Hypothalamus (tissue), 51 donors: Measurements from ENCODE around the gene LRRC18.

Experiments used
- DNase-seq, 51 donors: peaks; one replicate each; lab custom pipeline; 2025; lab: John Stamatoyannopoulos, UW

The LRRC18 gene

GRCh38 chr10:48939790-48940325 lies at the start of gene LRRC18:
Gene LRRC18 (minus strand): TSS chr10:48939840. CDS start chr10:48914155, 25,685 bp downstream.
- DNase-seq = no peak

DNA sequence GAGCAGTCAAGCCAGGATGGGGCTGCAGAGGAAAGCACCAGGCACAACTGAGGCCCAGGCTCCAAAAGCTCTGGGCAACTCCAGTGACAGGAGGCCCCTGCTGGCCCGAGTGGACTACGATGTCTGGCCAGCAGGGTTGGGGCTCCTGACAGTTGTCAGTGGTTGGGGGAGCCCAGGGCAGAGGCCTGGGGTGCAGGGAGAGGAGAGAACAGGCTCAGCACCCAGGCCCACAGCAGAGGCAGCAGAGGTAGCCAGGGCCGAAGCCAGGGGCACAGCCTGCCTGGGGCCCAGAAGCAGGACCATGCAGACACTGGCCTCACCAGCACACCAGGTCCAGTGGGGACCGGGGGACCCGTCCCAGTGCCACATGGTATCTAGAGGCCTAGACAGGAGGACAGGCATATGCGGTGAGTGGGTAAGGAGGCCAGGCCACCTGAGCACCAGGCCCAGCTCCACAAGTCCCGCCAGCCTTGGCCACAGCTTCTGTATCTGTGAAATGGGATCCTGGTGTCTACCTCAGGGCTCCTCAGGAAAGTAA lies 46.0 kb upstream of the LRRC18 start:
- no peak for DNase-seq

DNA sequence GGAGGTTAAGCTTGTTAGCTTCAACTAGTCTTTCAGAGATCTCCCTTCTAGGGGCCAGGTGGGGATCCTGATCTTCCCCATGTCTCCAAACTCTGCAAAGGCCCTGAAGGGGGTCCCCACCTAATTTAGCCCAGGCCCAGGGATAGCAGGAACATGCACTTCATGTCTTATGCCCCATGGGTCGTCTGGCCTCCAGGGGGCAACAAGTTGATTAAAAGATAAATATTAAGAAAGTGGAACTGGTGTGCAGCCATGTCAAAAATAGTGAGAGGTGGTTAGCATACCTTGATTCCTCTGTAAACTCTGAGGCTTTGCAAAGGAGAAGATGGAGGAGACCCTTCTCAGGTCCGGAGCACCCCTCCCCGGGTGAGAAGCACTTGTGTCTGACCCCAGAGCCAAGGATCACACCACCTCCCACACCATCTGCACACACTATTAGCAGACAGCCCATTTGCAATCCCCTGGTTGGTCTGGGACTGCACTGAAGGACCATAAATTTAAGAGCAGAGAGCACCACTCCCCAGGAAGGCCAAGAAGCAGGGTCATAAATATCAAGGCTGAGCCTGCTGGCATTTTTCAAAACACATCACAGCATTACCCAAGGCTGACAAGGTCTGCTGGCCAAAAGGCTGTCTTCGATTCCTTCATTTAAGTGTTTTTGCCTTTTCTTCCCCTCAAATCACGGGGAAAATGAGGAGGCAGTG lies 44.2 kb upstream of the LRRC18 start:
- no peak for DNase-seq

- no peak for DNase-seq
These were observed 42.9 kb upstream of the LRRC18 start for GRCh38 chr10:48982584-48982983.

- peak in 39 of 51 donors; percentile 3 to 69 (median 21) for DNase-seq
These were observed 41.8 kb upstream of the LRRC18 start for GRCh38 chr10:48981310-48981907.

- DNase-seq = no peak
These were observed 38.7 kb upstream of the LRRC18 start for GRCh38 chr10:48978318-48978717.

- DNase-seq = peak in 5 of 51 donors; percentile 3 to 14 (median 10)
These were observed 36.6 kb upstream of the LRRC18 start for GRCh38 chr10:48976196-48976595.

GRCh38 chr10:48974510-48975156 lies 35.0 kb upstream of the LRRC18 start:
- no peak for DNase-seq

DNA sequence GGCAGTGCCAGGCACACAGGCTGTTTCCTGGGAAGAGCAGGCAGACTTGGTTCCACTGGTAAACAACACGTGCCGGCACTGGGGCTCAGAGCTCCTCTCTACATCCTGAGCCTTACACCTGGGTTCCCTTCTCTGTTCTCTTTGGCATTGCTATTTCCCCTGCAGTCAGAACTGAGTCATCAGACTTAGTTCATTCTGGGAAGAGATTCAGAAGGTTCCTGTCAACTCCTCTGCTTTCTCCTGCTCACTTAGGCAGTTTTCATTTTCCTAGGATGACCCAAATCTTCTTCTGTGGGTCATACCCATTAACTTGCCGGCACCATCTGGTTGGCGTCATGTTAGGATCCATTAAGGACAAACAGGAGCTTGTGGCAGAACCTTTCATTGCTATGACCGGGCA lies 33.4 kb upstream of the LRRC18 start:
- DNase-seq = no peak

DNA sequence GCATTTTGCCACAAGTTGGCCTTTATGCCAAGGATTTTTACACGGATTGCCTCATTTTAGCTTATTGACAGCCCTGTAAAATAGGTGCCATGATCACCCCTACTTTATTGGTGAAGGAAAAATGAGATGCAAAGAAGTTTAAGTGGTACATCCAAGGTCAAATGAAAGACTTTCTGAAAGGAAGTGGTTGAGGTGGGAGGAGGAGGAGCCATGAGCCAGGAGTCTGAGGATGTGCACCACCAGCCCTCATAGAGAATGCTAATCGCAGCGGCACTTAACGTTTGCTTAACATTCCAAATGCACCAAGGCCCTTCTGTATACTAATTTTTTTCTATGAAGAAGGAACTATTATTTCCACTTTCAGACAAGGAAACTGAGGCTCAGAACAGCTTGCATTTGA lies 31.0 kb upstream of the LRRC18 start:
- no peak for DNase-seq

DNA sequence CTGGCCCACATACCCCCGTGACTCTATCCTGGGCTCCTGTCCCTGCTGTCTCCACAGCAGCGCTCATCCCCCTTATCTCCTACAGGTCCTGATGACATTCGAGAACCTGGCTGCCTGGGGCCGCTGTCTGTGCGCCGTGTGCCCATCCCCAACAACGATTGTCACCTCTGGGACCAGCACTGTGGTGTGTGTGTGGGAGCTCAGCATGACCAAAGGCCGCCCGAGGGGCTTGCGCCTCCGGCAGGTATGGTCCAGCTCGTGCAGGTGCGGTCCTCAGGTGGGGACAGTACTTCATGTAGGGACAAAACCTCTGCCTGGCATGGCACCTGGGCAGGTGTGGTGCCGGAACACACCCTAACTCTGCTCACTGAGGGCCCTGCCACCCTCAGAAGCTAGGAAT lies 30.4 kb upstream of the LRRC18 start:
- DNase-seq = no peak

GRCh38 chr10:48968036-48968435 lies 28.4 kb upstream of the LRRC18 start:
- no peak for DNase-seq

- DNase-seq = no peak
These were observed 25.8 kb upstream of the LRRC18 start for GRCh38 chr10:48965460-48965859.

- DNase-seq = no peak
These were observed 24.4 kb upstream of the LRRC18 start for GRCh38 chr10:48964038-48964437.

DNA sequence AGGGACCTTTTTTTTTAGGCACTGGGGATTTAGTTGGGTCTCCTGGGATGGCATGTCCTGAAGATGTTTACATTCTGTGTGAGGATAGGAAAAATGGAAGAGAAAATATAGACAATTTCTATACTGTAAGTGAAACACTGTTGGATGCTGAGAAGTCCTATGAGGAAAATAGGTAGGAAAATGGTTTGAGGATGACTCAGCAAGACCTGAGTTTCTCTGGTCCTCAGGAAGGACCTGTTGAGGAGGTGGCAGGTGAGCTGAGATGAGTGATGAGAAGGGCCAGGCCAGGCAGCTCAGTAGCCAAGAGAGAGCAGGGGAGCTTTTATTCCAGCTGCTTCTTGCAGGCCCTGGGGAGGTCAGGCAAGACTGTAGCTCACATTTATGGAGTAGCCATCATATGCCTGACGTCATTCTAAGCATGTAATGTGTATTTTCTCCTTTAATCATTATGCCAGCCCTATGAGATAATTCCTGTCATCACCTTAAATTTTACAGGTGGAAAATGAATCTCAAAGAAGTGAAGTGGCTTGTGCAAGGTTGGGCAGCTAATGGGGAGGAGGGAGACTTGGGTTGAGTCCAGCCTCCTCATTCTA lies 19.1 kb upstream of the LRRC18 start:
- no peak for DNase-seq

- no peak for DNase-seq
These were observed 17.9 kb upstream of the LRRC18 start for GRCh38 chr10:48957361-48958151.

DNA sequence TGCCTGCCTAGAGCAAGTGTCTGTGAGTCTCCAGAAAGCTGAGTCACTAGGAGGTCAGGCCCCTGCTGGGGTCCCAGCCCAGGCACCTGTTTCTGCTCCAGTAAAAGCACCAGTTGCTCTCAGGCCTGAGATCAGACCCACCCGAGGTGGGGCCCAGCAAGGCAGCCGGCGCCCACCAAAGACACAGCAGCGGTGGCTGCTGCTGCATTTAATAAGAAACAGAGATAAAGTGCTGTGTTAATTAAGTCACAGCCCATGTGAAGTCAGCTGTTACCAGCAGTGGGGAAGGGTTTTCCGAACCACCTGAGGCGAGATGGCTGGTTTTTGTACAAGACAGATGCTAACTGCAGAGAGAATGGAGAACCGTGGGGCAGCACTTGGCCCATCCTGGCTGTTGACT lies 12.1 kb upstream of the LRRC18 start:
- no peak for DNase-seq

GRCh38 chr10:48948470-48949037 lies 8.9 kb upstream of the LRRC18 start:
- no peak for DNase-seq

- no peak for DNase-seq
These were observed 8.2 kb upstream of the LRRC18 start for GRCh38 chr10:48947690-48948469.
